Gastrocnemius medialis (tissue), 4 donors: Measurements from ENCODE around the gene POLD3. TPM values are rescaled to one million over a fixed set of nuclear protein-coding genes. Genes with fewer than 3 reads are reported as not detected.

Experiments
- ATAC-seq, 2 donors: fragments of 150-250 bp; one replicate each; pipeline ENCODE4 v1.9.1; 2016
- DNase-seq, 2 donors: peaks; one replicate each; pipeline ENCODE4 v3.0.0-alpha.2; 2019
- H3K27ac ChIP-seq, 4 donors: fragments of 200-600 bp; sonication (generic); 1 replicate in 1 of 4; 2 replicates in 3 of 4; pipeline ENCODE4 v1.5.1; 2016 to 2018; ENCODE audit warnings: mild to moderate bottlenecking in 2 of 4, moderate library complexity in 1 of 4
- H3K27me3 ChIP-seq, 3 donors: fragments of 200-600 bp; sonication (generic) in 2 of 3; 1 replicate in 1 of 3; 2 replicates in 2 of 3; pipeline versions ENCODE4 v1.5.1 to v1.6.0; 2016 to 2019; ENCODE audit warnings: mild to moderate bottlenecking in 1 of 3, moderate library complexity in 1 of 3
- H3K36me3 ChIP-seq, 2 donors: fragments of 200-600 bp; sonication (generic) in 1 of 2; one replicate each; pipeline ENCODE4 v1.5.1; 2017 to 2018
- H3K4me1 ChIP-seq, 2 donors: fragments of 200-600 bp; sonication (generic) in 1 of 2; one replicate each; pipeline ENCODE4 v1.5.1; 2016 to 2017; ENCODE audit warnings: mild to moderate bottlenecking in 2 of 2
- H3K4me3 ChIP-seq, 4 donors: fragments of 200-600 bp; sonication (generic) in 3 of 4; 1 replicate in 1 of 4; 2 replicates in 3 of 4; pipeline ENCODE4 v1.5.1; 2016 to 2019; ENCODE audit warnings: mild to moderate bottlenecking in 2 of 4
- H3K9me3 ChIP-seq, 3 donors: fragments of 200-600 bp; sonication (generic) in 2 of 3; 1 replicate in 1 of 3; 2 replicates in 2 of 3; pipeline ENCODE4 v1.5.1; 2016 to 2019
- CTCF ChIP-seq, 5 experiments: fragments of 450-650 bp in 3 of 5; fragments of 200-600 bp in 2 of 5; sonication (generic) in 2 of 5; IDR thresholded peaks in 4 of 5; conservative IDR thresholded peaks in 1 of 5; 1 replicate in 4 of 5; 2 replicates in 1 of 5; pipeline ENCODE4 v1.5.1; 2016 to 2019; ENCODE audit warnings: antibody characterized with exemption in 5 of 5, mild to moderate bottlenecking in 3 of 5, moderate library complexity in 3 of 5
- POLR2A ChIP-seq, 2 donors: fragments of 450-650 bp; IDR thresholded peaks; one replicate each; pipeline ENCODE4 v1.6.1; 2017; ENCODE audit warnings: antibody characterized with exemption in 2 of 2, mild to moderate bottlenecking in 2 of 2, moderate library complexity in 2 of 2
- in situ Hi-C, 4 donors: fragments of 200-750 bp; cut with MboI; loops; one replicate each; pipeline versions ENCODE4 v1.15.0 to v1.8.0; 2017; ENCODE audit warnings: low sequenced_read_pairs in 4 of 4
- intact Hi-C: fragments of 100-400 bp; cut with DNase I; formaldehyde crosslinking; loops from one replicate; pipeline ENCODE4 v1.15.1; 2023; ENCODE audit warnings: low total_unique reads
- total RNA-seq, 4 donors: library from RNA; depleted of rRNA; stranded (reverse); fragments of >200 nt; gene quantifications; one replicate each; pipeline versions ENCODE4 v1.1.0 to v1.2.3, GENCODE V29; 2016

Gene POLD3
- total RNA-seq, 4 donors from 2014 or later, result 4.6 to 6.4 (median 5.8) TPM

DNA sequence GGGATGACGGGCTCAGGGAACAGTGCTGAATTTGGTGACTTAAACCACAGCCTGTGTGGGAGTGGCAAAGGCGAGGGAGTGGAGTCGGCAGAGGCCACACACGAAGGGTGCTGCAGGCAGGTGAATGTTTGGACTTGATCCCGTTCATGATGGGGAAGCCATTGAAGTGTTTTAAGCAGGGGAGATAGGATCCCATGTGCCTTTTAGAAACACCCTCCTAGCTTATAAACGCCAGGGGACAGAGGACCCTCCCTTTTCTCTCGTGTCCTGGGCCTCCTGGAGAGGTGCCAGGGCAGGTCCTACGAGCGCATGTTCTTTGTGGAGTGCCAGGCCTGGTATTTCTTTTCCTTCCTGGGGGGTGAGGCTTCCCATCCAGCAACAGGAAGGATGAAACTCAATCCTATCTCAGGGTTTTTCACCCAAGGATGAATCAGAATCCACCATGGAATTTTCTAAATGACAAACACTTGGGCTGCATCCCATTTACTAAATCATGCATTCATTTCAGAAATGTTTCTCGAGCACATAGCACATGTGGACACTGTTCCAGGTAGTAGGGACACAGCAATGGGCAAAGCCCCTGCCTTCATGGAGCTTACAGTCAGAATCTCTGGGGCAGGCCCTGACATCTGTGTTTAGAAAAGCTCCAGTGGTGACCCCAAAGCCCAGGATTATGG lies 79.3 kb downstream of the POLD3 start:
- intact Hi-C loops, result no loop called here
- no peak overlapping the region for H3K27ac ChIP-seq

DNA sequence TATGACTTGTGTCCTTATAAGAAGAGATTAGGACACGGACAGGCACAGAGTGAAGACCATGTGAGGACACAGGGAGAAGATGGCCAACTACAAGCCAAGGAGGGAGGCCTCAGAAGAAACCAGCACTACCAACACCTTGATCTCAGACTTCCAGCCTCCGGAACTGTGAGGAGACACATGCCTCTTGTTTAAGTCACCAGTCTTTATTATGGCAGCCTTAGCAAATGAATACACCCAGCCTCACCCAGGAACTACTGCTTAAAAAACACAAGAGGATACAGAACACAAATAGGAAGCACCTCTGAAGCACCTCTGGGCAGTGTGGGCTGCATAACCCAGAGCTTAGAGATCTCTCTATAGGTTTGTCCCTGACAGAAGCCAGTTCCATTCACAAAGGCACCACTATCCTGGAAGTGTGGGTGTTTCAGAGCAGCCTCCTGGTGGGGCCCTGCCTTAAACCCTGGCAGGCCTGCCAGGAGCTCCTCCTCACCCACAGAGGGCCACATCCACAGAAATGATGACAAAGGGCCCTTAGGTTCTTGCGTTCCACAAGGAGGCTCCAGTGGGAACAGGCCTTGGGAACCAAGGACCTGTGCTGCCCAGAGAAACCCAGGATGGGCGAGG lies 80.1 kb downstream of the POLD3 start:
- DNase-seq, result no peak
- in situ Hi-C loops (no loop called here), intact Hi-C loops (no loop called here)
- H3K9me3 ChIP-seq, result no peaks in the 10 kb centered on the region
- no peak for ATAC-seq
- H3K4me3 ChIP-seq, result no peak overlapping the region
- H3K4me1 ChIP-seq, result peaks cover 0 to 6% of the 10 kb centered on the region in 2 donors
- H3K36me3 ChIP-seq, result no peaks in the 10 kb centered on the region
- H3K27ac ChIP-seq, result peak overlapping the region; percentile 30 to 70 (median 50)
- H3K27me3 ChIP-seq, result no peaks in the 10 kb centered on the region
- TF ChIP-seq CTCF (IDR thresholded peaks at IDR 0.05 in 4 of 5, conservative IDR thresholded peaks at IDR 0.05 in 1 of 5) (no peak), POLR2A (IDR thresholded peaks at IDR 0.05) (no peak)

More for the DNA sequence above, 79.3 kb downstream of the POLD3 start:
- no peak for DNase-seq
- TF ChIP-seq POLR2A (IDR thresholded peaks at IDR 0.05) (no peak), CTCF (IDR thresholded peaks at IDR 0.05 in 4 of 5, conservative IDR thresholded peaks at IDR 0.05 in 1 of 5) (no peak)
- H3K27me3 ChIP-seq, result no peaks in the 10 kb centered on the region
- H3K36me3 ChIP-seq, result no peaks in the 10 kb centered on the region
- no peaks in the 10 kb centered on the region for H3K9me3 ChIP-seq
- in situ Hi-C loops, result no loop called here
- no peak for ATAC-seq
- H3K4me1 ChIP-seq, result peaks cover 0 to 6% of the 10 kb centered on the region in 2 donors
- no peak overlapping the region for H3K4me3 ChIP-seq

DNA sequence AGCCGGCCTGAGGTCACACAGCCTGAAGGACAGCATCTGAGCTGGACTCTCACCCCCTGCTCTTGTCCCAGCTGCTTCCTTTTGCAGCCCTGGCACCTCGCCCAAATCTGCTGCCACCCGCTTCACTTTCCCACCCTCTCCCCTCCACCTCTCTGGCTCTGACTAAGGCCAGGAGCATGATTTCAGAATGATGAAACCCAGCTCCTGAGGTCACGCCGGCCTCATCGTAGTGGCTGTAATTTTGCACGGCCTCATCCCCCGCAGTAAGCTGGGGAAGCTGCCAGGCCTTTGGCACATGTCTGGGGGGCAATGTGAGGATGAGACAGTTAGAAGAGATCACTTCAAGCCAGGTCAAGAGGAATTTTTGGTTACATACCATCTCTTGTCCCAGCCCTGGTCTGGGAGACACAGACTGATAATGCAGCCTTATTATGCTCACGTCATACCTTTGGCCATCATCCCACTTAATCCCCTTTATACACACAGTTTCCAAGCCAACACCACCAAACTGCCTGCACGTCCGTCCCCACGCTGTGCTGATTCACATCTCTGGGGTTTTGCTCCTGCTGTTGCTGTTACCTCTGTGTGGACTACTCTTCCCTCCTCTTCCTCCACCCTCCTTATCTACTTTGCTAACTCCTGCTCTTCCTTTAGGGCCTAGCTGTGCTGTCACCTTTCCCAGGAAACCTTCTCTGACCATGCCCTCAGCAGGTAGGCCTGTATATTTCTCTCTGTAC lies 80.7 kb downstream of the POLD3 start:
- TF ChIP-seq CTCF (IDR thresholded peaks at IDR 0.05 in 4 of 5, conservative IDR thresholded peaks at IDR 0.05 in 1 of 5) (no peak), POLR2A (IDR thresholded peaks at IDR 0.05) (no peak)
- Histone ChIP-seq H3K36me3 (no peaks in the 10 kb centered on the region), H3K9me3 (no peaks in the 10 kb centered on the region), H3K4me1 (peaks cover 0 to 6% of the 10 kb centered on the region in 2 donors), H3K27ac (peak overlapping the region; percentile 30 to 70 (median 50)), H3K4me3 (no peak overlapping the region), H3K27me3 (no peaks in the 10 kb centered on the region)
- DNase-seq, result peak; percentile 16 to 70
- peak; percentile 76 to 87 for ATAC-seq
- intact Hi-C loops, result no loop called here
- in situ Hi-C loops, result no loop called here

DNA sequence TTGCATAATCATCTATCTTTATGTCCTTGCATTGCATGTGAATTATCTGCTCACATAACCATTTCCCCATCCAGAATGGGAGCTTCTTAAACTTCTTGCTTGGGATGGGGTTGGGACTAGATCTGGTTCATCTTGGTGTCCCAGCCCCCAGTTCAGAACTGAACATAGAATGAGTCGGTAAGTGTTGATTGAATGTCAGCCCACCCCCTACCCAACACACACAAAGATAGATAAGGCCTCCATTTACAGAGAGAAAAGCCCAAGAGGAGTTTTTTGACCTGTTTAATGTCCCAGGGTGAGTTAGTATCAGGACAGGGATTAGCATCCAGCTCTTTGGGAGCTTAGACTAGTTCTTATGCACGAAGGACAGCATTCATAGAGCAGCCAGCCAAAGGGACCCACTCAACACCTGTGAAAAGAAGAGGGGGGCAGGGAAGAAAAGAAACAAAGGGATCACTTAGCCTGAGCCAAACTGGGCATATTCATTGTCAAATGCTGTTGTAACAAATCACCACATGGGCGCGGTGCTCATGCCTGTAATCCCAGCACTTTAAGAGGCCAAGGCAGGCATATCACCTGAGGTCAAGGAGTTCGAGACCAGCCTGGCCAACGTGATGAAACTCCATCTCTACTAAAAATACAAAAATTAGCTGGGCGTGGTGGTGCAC lies 81.4 kb downstream of the POLD3 start:
- Histone ChIP-seq H3K36me3 (no peaks in the 10 kb centered on the region), H3K4me3 (no peak overlapping the region), H3K9me3 (no peaks in the 10 kb centered on the region), H3K4me1 (peaks cover 0 to 6% of the 10 kb centered on the region in 2 donors), H3K27me3 (no peaks in the 10 kb centered on the region), H3K27ac (peak overlapping the region in 3 of 4 donors; percentile 43 to 70 (median 58))
- peak in 1 of 2 donors; percentile 16 for ATAC-seq
- in situ Hi-C loops, result no loop called here
- intact Hi-C loops, result no loop called here
- DNase-seq, result no peak
- TF ChIP-seq POLR2A (IDR thresholded peaks at IDR 0.05), result no peak
- TF ChIP-seq CTCF (IDR thresholded peaks at IDR 0.05 in 4 of 5, conservative IDR thresholded peaks at IDR 0.05 in 1 of 5), result no peak
